Parathyroid adenoma (tissue), 2 donors: Measurements from ENCODE around the gene IFI27L2.

Experiments used
- H2AFZ ChIP-seq: fragments of 300-600 bp; sonication (generic); one replicate; pipeline ENCODE4 v1.7.0; 2017; ENCODE audit warnings: antibody characterized with exemption, mild to moderate bottlenecking
- H3K27ac ChIP-seq: fragments of 300-600 bp; sonication (generic); one replicate; pipeline ENCODE4 v1.7.0; 2017
- H3K27me3 ChIP-seq: fragments of 300-600 bp; sonication (generic); one replicate; pipeline ENCODE4 v1.7.0; 2017; ENCODE audit warnings: low read length; ENCODE audit not compliant: control insufficient read depth, insufficient read depth
- H3K36me3 ChIP-seq: fragments of 300-600 bp; sonication (generic); one replicate; pipeline ENCODE4 v1.7.0; 2017; ENCODE audit warnings: low read length; ENCODE audit not compliant: control insufficient read depth, insufficient read depth
- H3K4me1 ChIP-seq: fragments of 300-600 bp; sonication (generic); one replicate; pipeline ENCODE4 v1.7.0; 2017; ENCODE audit warnings: control low read depth
- H3K4me2 ChIP-seq: fragments of 300-600 bp; sonication (generic); one replicate; pipeline ENCODE4 v1.7.0; 2017; ENCODE audit warnings: low read length
- H3K4me3 ChIP-seq: fragments of 300-600 bp; sonication (generic); one replicate; pipeline ENCODE4 v1.7.0; 2017; ENCODE audit warnings: low read depth, low read length
- H3K79me2 ChIP-seq: fragments of 300-600 bp; sonication (generic); one replicate; pipeline ENCODE4 v1.7.0; 2017; ENCODE audit warnings: control low read depth
- H3K9ac ChIP-seq: fragments of 300-600 bp; sonication (generic); one replicate; pipeline ENCODE4 v1.7.0; 2017; ENCODE audit warnings: mild to moderate bottlenecking
- H3K9me3 ChIP-seq: fragments of 300-600 bp; sonication (generic); one replicate; pipeline ENCODE4 v1.7.0; 2017; ENCODE audit warnings: low read length; ENCODE audit not compliant: control insufficient read depth
- CTCF ChIP-seq: fragments of 300-600 bp; sonication (generic); IDR thresholded peaks from one replicate; pipeline ENCODE4 v1.7.0; 2017; ENCODE audit warnings: antibody characterized with exemption, mild to moderate bottlenecking
- donor health status: primary hyperparathyroidism.

Gene IFI27L2

DNA sequence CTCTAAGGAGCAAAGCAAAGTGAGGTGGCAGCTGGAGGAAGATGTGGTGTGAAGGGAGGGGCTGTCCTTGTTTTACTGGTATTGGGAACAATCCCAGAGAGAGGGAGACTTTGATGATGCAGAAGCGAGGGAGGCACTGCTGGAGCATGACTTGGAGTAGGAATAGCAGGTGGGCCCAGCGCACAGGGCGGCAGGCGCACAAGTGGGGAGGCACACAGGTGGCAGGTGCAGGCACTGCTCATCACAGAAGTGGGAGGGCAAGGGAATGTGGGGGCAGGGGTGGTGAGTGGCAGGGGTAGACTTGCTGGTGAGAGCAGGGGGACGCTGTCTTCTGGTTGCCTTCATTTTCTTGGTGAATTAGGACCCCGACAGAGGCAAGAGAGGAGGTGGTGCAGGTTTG lies 30.4 kb downstream of the IFI27L2 start:
- H3K4me1 ChIP-seq = no peaks in the 10 kb centered on the region
- H3K9ac ChIP-seq = no peak overlapping the region
- no peak for TF ChIP-seq CTCF
- no peak overlapping the region for H3K4me2 ChIP-seq
- no peak overlapping the region for H3K27ac ChIP-seq
- no peaks in the 10 kb centered on the region for H3K36me3 ChIP-seq
- no peaks in the 10 kb centered on the region for H3K79me2 ChIP-seq
- H3K27me3 ChIP-seq = no peaks in the 10 kb centered on the region
- H3K9me3 ChIP-seq = no peaks in the 10 kb centered on the region
- no peak overlapping the region for H2AFZ ChIP-seq
- H3K4me3 ChIP-seq = no peak overlapping the region

DNA sequence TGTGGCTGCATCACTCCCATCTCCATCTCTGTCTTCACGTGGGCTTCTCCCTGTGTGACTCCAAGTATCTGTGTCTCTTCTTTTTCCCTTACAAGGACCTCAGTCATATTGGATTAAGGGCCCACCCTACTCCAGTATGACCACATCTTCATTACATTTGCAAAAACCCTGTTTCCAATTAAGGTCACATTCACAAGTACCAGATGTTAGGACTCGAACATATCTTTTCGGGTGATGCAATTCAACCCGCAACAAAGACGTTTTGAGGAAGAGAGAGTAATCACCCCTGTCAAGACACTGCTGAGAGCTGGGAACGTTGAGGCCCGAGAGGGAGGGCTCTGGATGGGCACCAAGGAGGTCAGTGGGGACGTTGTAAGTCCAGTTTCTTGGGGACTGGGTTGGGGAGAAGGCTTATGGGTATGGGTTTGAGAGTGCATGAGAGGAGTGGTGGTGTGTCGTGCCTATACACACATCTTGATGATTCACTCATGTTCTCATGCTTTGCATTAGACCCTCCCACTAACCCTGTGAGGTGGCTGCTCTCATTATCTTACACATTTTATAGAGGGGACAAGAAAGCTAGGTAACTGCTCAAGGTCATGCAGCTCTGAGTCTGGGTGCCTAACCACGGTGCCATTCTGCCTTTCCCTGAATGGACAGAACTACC lies 30.9 kb downstream of the IFI27L2 start:
- no peaks in the 10 kb centered on the region for H3K79me2 ChIP-seq
- TF ChIP-seq CTCF = no peak
- no peaks in the 10 kb centered on the region for H3K36me3 ChIP-seq
- H3K4me2 ChIP-seq = no peak overlapping the region
- H3K27ac ChIP-seq = no peak overlapping the region
- no peaks in the 10 kb centered on the region for H3K27me3 ChIP-seq
- H2AFZ ChIP-seq = no peak overlapping the region
- H3K9me3 ChIP-seq = no peaks in the 10 kb centered on the region
- H3K4me1 ChIP-seq = no peaks in the 10 kb centered on the region
- no peak overlapping the region for H3K4me3 ChIP-seq
- H3K9ac ChIP-seq = no peak overlapping the region

DNA sequence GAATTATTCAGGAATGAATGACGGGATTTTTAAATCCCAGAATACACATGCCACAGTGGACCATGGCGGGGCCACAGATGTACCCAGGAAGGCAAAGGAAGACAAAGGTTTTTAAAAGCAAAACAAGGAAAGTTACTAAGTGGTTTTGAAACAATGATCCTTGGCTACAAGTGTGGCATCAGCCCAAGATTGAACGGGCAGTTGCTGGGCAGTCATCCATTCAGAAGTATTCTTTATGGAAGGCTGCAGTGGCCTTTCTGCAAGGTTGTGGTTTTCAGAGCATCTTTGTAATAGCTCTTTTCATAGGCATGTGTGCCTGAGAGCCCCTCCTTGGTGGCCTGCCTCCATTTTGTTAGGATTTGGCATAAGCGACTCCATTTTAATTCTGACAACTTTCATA lies 32.3 kb downstream of the IFI27L2 start:
- Histone ChIP-seq H3K4me3 (no peak overlapping the region), H3K9ac (no peak overlapping the region), H3K27me3 (no peaks in the 10 kb centered on the region), H3K9me3 (no peaks in the 10 kb centered on the region), H2AFZ (no peak overlapping the region), H3K27ac (no peak overlapping the region), H3K36me3 (no peaks in the 10 kb centered on the region), H3K4me1 (no peaks in the 10 kb centered on the region), H3K79me2 (no peaks in the 10 kb centered on the region), H3K4me2 (no peak overlapping the region)
- no peak for TF ChIP-seq CTCF

- no peaks in the 10 kb centered on the region for H3K9me3 ChIP-seq
- no peaks in the 10 kb centered on the region for H3K36me3 ChIP-seq
- H3K27ac ChIP-seq = no peak overlapping the region
- no peak overlapping the region for H3K4me3 ChIP-seq
- H3K9ac ChIP-seq = no peak overlapping the region
- no peak overlapping the region for H3K4me2 ChIP-seq
- no peak for TF ChIP-seq CTCF
- H3K4me1 ChIP-seq = no peaks in the 10 kb centered on the region
- H2AFZ ChIP-seq = no peak overlapping the region
- no peaks in the 10 kb centered on the region for H3K27me3 ChIP-seq
- no peaks in the 10 kb centered on the region for H3K79me2 ChIP-seq
These were observed 36.0 kb downstream of the IFI27L2 start for GRCh38 chr14:94093418-94093817.

GRCh38 chr14:94089479-94089878 lies 39.9 kb downstream of the IFI27L2 start:
- Histone ChIP-seq H3K4me1 (no peaks in the 10 kb centered on the region), H2AFZ (no peak overlapping the region), H3K36me3 (no peaks in the 10 kb centered on the region), H3K79me2 (no peaks in the 10 kb centered on the region), H3K9me3 (no peaks in the 10 kb centered on the region), H3K27ac (no peak overlapping the region), H3K4me2 (no peak overlapping the region), H3K4me3 (no peak overlapping the region), H3K27me3 (no peaks in the 10 kb centered on the region), H3K9ac (no peak overlapping the region)
- no peak for TF ChIP-seq CTCF
